HG02798 (cell line): Measurements from ENCODE around the gene UNK.

Experiments
- ATAC-seq: cut with Tn5 transposase; IDR thresholded peaks from one replicate; pipeline ENCODE4 v1.9.1; 2021; ENCODE audit warnings: mild to moderate bottlenecking; ENCODE audit not compliant: unreplicated experiment, poor library complexity

UNK gene, protein sequence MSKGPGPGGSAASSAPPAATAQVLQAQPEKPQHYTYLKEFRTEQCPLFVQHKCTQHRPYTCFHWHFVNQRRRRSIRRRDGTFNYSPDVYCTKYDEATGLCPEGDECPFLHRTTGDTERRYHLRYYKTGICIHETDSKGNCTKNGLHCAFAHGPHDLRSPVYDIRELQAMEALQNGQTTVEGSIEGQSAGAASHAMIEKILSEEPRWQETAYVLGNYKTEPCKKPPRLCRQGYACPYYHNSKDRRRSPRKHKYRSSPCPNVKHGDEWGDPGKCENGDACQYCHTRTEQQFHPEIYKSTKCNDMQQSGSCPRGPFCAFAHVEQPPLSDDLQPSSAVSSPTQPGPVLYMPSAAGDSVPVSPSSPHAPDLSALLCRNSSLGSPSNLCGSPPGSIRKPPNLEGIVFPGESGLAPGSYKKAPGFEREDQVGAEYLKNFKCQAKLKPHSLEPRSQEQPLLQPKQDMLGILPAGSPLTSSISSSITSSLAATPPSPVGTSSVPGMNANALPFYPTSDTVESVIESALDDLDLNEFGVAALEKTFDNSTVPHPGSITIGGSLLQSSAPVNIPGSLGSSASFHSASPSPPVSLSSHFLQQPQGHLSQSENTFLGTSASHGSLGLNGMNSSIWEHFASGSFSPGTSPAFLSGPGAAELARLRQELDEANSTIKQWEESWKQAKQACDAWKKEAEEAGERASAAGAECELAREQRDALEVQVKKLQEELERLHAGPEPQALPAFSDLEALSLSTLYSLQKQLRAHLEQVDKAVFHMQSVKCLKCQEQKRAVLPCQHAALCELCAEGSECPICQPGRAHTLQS

GRCh38 chr17:75784473-75785015 is at the start of gene UNK:
UNK (plus strand) TSS chr17:75784806; CDS start chr17:75784881, 75 bp downstream.
- peak; percentile 67 for ATAC-seq

GRCh38 chr17:75736173-75736835 is 48.3 kb upstream of the UNK start:
- no peak for ATAC-seq

- no peak for ATAC-seq
Measured at GRCh38 chr17:75737133-75737962, 47.3 kb upstream of the UNK start.

DNA sequence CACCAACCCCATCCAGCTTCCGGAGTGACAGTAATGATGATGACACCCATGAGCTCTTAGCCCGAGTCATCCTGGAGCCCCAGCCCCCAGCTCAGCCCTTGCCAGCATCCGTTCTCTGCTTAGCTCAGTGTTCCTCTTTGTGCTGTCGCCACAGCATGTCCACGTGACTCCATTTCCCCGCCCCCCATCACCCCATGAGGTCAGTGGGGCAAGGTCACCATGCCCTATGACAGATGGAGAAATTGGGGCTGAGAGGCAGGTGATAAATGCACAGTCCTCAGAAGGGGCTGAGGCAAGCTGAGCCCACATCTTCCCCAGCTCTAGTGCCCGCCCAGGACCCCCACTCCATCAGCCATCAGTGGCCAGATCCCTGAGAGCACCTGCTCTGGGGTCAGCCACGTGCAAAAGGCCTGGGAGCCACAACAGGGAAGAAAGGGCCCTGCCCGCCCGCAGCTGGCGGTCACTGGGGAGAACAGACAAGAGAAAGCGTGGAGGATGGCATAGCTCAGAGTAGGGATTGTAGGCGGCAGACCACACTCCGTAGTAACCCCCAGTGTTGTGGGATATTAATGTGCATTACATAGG is 46.3 kb upstream of the UNK start:
- ATAC-seq: no peak

- ATAC-seq: no peak
Measured at GRCh38 chr17:75739174-75739573, 45.4 kb upstream of the UNK start.

- ATAC-seq: no peak
Measured at GRCh38 chr17:75739801-75740200, 44.8 kb upstream of the UNK start.

DNA sequence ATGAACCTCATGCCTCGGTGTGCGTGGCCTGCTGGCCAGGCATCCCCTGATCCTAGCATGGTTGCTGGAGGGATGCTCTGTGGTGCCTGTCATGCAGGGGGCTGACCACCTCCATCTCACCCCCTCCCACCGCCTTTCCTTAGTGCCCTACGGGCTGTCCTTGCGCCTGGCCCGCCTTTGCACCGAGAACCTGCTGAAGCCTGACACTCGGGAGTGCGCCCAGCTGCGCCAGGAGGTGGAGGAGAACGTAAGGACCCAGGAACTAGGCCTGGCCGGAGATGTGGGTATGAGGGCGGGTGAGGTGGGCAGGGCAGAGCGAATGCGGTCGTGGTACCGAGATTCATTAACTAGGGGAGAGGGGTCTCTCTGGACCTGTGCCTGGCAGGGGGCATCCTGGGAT is 44.4 kb upstream of the UNK start:
- ATAC-seq: no peak

DNA sequence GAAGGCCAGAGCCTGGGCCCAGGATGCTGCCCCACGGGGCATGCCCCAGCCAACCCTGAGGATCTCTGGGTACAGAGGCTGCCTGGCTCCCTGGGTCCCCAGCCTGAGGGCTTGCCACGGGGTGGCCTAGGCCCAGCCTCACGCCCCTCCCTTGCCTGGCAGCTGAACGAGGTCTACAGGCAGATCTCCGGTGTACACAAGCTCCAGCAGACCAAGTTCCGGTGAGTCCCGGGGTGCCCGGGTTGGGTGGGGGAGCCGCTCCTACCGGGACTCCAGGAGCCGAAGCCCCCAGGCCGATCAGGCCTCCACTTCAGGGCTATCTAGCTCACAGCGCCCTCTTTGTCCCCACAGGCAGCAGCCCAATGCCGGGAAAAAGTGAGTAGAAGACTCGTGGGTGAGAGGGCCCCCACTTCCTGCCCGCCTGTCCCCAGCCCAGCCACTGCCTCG is 44.0 kb upstream of the UNK start:
- no peak for ATAC-seq

DNA sequence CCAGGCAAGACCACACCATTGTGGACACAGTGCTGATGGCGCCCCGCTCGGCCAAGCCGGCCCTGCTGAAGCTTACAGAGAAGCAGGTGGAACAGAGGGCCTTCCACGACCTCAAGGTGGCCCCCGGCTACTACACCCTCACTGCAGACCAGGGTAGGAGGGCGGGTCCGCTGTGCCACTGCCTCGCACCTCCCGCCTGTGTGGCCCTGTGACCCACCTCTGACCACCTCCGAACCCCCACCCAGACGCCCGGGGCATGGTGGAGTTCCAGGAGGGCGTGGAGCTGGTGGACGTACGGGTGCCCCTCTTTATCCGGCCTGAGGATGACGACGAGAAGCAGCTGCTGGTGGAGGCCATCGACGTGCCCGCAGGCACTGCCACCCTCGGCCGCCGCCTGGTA is 42.3 kb upstream of the UNK start:
- ATAC-seq: no peak

- no peak for ATAC-seq
Measured at GRCh38 chr17:75743625-75744206, 40.9 kb upstream of the UNK start.

- ATAC-seq: no peak
Measured at GRCh38 chr17:75748706-75749105, 35.9 kb upstream of the UNK start.

- ATAC-seq: peak; percentile 50
Measured at GRCh38 chr17:75749545-75750389, 34.8 kb upstream of the UNK start.

DNA sequence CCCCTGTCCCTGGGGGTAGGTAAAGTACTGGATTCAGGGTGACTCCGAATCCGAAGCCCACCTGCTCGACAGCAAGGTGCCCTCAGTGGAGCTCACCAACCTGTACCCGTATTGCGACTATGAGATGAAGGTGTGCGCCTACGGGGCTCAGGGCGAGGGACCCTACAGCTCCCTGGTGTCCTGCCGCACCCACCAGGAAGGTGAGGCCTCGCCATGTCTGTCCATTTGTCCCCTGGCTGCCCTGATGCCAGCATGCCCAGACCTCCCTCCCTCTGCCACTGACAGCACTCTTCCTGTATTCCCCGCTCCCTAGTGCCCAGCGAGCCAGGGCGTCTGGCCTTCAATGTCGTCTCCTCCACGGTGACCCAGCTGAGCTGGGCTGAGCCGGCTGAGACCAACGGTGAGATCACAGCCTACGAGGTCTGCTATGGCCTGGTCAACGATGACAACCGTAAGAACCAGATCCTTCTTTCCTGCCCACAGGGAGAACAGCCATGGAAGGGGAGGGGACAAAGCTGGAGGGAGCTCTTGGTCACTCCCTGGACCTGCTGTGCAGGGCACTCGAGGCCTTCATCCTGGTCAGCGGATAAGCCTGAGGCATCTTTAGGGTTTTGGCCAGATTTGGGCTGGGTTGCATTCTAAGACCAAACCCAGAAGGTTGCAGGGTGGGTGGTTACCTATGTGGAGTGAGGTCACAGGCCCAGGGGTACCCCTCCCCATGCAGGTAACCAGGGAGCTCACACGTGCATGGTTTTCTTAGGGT is 33.8 kb upstream of the UNK start:
- ATAC-seq: no peak

DNA sequence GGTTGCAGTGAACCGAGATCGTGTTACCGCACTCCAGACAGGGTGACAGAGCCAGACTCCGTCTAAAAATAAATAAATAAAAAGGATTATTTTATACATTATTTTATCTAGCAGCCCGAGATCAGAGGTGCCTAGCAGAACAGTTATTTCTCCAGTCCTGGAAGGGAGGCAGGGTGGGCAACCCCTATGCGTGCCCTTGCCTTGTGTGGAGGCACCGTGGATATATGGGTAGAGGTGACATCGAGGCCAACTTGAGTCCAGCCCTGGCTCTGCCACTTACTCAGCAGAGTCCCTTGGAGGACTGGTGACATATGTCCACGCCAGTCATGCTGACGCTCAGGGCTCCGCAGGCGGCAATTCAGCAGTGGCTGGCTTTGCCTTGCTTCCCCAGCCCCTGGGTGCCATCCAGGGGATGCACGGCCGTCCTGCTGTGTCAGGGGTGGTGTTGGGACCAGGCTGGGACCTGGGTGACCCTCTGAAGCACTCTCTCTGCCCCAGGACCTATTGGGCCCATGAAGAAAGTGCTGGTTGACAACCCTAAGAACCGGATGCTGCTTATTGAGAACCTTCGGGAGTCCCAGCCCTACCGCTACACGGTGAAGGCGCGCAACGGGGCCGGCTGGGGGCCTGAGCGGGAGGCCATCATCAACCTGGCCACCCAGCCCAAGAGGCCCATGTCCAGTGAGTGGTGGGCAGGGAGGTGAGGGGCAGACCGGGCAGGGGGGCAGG is 32.8 kb upstream of the UNK start:
- ATAC-seq: no peak

DNA sequence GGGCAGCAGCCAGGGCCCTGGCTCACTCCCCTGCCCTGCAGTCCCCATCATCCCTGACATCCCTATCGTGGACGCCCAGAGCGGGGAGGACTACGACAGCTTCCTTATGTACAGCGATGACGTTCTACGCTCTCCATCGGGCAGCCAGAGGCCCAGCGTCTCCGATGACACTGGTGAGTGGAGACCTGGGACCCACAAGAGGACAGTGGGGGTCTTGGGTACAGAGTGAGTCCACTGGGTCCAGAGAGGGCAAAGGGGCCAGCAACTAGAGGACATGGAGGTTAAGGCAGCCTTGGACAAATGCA is 32.2 kb upstream of the UNK start:
- ATAC-seq: no peak

GRCh38 chr17:75752802-75753513 is 31.6 kb upstream of the UNK start:
- ATAC-seq: no peak
